HL-60/S4 treated with phorbol 12-myristate 13-acetate at 8.2 ng/mL for 4 days and 3 days (cell line): ENCODE results near the gene FAM107B.
"Not testable (repeated sequence)": the region's sequence is repeated elsewhere in the genome, so short reads cannot be mapped to it uniquely, and the experiment has no call there.

ENCODE experiments used
- in situ Hi-C: fragments of 300-500 bp; cut with MboI; formaldehyde crosslinking; loops from 2 replicates; pipeline ENCODE4 v1.15.0; 2022; ENCODE audit warnings: low sequenced_read_pairs

The FAM107B gene

GRCh38 chr10:14737808-14738545, 36.7 kb downstream of the FAM107B start:
- in situ Hi-C loops, result no loop called here

DNA sequence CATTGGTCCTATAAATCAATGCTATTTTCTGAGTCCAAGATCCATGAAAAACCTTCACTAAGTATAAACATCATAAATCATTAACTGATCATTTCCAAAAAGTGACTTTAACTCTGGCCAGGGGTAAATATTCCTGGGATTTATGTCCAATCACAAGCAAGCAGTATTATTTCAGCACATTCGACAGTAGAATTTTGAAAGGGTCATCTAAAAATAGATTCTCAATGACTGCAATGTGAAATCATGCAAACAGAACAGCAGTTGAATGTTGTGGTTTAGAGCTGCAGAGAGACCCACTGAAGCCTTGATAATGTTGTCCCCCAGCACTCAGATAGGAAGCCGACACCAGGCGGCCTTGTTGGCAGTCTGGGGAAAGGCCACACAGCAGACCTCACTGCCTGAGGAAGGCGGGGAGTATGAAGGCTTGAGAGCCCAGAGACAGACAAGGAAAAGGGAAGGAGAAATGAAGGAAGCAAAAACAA, 38.1 kb downstream of the FAM107B start:
- in situ Hi-C loops, result no loop called here

DNA sequence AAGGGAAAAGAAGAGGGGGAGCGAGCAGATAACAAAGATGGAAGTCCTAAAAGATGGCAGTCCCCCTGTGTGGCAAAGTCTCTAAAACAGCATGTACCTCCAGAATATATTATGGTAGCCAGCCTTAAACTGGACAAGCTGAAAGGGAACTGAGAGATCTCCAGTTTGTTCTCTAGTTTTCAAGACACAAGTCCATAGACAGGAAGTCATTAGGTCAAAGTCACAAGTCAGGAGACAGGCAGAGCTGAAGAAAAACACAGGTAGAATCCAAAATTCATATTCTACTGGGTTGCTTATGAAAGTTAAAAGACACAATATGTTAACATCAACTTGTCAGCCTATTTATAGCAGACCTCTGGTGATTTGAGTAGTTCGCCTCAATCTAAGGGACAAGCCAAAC, 38.7 kb downstream of the FAM107B start:
- in situ Hi-C loops, result no loop called here

DNA sequence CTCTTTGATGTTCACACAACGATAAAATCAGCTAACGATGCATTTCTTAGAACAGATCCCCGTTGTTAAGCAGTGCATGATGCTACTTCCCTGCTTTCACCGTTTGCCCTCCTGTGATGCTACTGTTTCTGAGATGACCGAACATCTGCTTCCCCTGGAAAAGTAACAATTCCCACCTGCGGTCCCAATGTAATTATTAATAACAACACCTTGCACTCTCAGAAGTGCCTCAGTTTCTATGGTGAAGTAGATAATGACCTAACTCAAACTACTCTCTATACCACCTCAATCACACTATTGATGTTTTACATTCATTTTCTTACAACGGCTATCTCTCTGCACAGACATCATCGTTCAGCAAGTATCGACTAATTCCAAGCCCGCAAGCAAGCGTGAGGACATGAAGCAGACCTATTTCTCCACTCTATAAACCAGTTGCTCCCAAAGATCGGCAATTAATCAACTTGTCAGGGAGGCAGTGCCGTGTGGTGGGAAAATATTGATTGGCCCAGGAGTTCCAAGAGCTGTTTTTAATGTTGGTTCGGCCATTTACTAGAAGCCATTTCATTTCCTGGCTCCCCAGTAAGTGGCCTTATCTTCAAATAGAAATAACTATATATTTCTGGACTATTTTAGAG, 42.7 kb downstream of the FAM107B start:
- in situ Hi-C loops, result no loop called here

GRCh38 chr10:14728346-14728745, 46.4 kb downstream of the FAM107B start:
- in situ Hi-C loops, result no loop called here

- in situ Hi-C loops, result no loop called here
Observed at GRCh38 chr10:14727924-14728323, 46.8 kb downstream of the FAM107B start.

DNA sequence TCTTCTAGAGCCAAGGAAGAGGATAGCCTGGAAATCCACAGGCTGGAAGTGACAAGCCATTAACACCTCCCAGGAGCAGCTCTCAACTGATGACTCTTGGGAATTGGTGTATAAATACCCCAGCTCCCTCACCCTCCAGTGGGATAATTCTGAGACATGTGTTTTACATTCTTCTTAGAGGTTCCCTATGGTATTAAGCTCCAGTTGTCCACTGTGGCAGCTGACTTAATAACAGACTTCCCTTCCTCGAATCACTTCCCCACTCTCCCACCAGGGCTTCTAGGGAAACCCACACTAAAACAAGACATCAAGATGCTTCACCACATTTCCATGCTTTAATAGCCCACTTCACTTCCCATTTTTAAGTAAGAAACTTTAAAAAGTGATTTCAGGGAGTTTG, 47.2 kb downstream of the FAM107B start:
- in situ Hi-C loops, result no loop called here

GRCh38 chr10:14724931-14725330, 49.8 kb downstream of the FAM107B start:
- in situ Hi-C loops, result no loop called here

GRCh38 chr10:14723052-14723689, 51.5 kb downstream of the FAM107B start:
- in situ Hi-C loops, result no loop called here

DNA sequence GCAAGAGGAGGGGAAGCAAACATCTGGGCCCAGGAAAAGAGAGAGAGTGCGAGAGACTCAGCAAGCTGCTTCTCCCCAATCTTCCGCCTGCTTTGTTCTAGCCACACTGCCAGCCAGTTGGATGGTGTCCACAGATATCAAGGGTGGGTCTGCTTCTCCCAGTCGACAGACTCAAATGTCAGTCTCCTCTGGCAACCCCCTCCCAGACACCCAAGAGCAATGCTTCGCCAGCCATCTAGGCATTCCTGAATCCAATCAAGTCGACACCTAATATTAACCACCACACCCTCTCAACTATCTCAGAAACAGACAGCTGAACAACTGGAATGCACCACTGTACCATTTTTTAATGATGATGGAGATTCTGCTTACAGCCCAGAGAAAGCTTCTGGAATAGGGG, 57.1 kb downstream of the FAM107B start:
- in situ Hi-C loops, result no loop called here

GRCh38 chr10:14712991-14713424, 61.7 kb downstream of the FAM107B start:
- in situ Hi-C loops, result no loop called here

GRCh38 chr10:14709344-14709743, 65.4 kb downstream of the FAM107B start:
- in situ Hi-C loops, result not testable (repeated sequence)

DNA sequence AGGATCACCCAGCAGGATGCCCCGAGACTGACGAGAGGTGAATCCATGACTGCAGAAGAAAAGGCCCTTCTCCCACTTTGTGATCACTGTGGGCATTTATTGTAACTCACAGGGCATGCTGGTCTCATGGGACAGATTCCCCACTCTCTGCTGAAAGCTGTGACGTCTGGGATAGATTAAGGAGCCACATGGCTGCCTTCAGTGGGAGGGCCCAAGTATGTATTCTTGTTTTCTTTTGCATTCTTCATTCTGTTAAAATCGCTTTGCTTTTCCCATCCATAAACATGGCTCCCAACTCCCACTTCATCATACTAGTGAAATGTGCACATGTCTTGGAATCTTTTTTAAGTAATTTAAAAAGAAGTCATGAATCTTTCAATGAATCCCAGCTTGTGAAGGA, 67.2 kb downstream of the FAM107B start:
- in situ Hi-C loops, result no loop called here

GRCh38 chr10:14705548-14706230, 69.0 kb downstream of the FAM107B start:
- in situ Hi-C loops, result no loop called here

GRCh38 chr10:14703631-14704001, 71.1 kb downstream of the FAM107B start:
- in situ Hi-C loops, result no loop called here

- in situ Hi-C loops, result no loop called here
Observed at GRCh38 chr10:14701466-14701865, 73.2 kb downstream of the FAM107B start.

GRCh38 chr10:14700546-14700945, 74.2 kb downstream of the FAM107B start:
- in situ Hi-C loops, result no loop called here

DNA sequence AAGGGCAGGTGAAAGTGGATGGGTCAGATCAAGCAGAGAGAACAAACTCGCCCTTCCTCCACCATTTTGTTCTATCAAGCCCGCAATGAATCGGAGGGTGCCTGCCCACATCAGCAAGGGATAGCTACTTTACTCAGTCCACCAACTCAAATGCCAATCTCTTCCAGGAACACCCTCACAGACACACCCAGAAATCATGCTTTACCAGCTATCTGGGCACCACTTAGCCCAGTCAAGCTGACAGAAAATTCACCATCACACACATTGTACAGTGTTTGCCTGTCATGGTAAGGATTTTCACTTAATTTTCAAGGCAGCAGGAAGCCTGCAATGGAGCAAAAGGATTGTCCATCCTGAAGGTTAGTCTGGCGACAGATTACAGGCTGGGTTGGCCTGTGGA, 75.2 kb downstream of the FAM107B start:
- in situ Hi-C loops, result no loop called here

- in situ Hi-C loops, result no loop called here
Observed at GRCh38 chr10:14698829-14699170, 75.9 kb downstream of the FAM107B start.

- in situ Hi-C loops, result no loop called here
Observed at GRCh38 chr10:14698111-14698828, 76.4 kb downstream of the FAM107B start.

GRCh38 chr10:14697281-14697680, 77.4 kb downstream of the FAM107B start:
- in situ Hi-C loops, result no loop called here
